Esophagus muscularis mucosa (tissue), 4 donors: ENCODE results near the gene GMPR2. TPM values are rescaled to one million over a fixed set of nuclear protein-coding genes. Genes with fewer than 3 reads are reported as not detected.

ENCODE experiments used
- DNase-seq: peaks from one replicate; pipeline ENCODE4 v3.0.0-alpha.2; 2017; ENCODE audit errors: extremely low spot score
- H3K27ac ChIP-seq, 4 donors: fragments of 200-600 bp; sonication (generic); replicated peaks in 1 of 4; 1 replicate in 3 of 4; 2 replicates in 1 of 4; pipeline ENCODE4 v1.5.1; 2016 to 2019; ENCODE audit warnings: mild to moderate bottlenecking in 1 of 4
- H3K27me3 ChIP-seq, 4 donors: fragments of 200-600 bp; sonication (generic); one replicate each; pipeline versions ENCODE4 v1.5.1 to v1.6.0; 2016 to 2019
- H3K36me3 ChIP-seq, 4 donors: fragments of 200-600 bp; sonication (generic); one replicate each; pipeline ENCODE4 v1.5.1; 2016 to 2019
- H3K4me1 ChIP-seq, 4 donors: fragments of 200-600 bp; sonication (generic); one replicate each; pipeline ENCODE4 v1.5.1; 2016 to 2019
- H3K4me3 ChIP-seq, 4 donors: fragments of 200-600 bp; sonication (generic); 1 replicate in 2 of 4; 2 replicates in 2 of 4; pipeline ENCODE4 v1.5.1; 2016 to 2019; ENCODE audit warnings: mild to moderate bottlenecking in 4 of 4, moderate library complexity in 1 of 4
- H3K9me3 ChIP-seq, 4 donors: fragments of 200-600 bp; sonication (generic); 1 replicate in 3 of 4; 2 replicates in 1 of 4; pipeline ENCODE4 v1.5.1; 2016 to 2019
- CTCF ChIP-seq, 3 experiments: fragments of 200-600 bp in 2 of 3; fragments of 450-650 bp in 1 of 3; sonication (generic) in 2 of 3; IDR thresholded peaks; one replicate each; pipeline ENCODE4 v1.5.1; 2017 to 2019; ENCODE audit warnings: antibody characterized with exemption in 3 of 3, mild to moderate bottlenecking in 2 of 3, moderate library complexity in 1 of 3
- EP300 ChIP-seq: sonication (generic); formaldehyde crosslinking; IDR thresholded peaks from one replicate; pipeline ENCODE4 v1.6.1; 2017; ENCODE audit warnings: antibody characterized with exemption
- POLR2A ChIP-seq: fragments of 450-650 bp; IDR thresholded peaks from one replicate; pipeline ENCODE4 v1.6.1; 2017; ENCODE audit warnings: antibody characterized with exemption, moderate library complexity, mild to moderate bottlenecking, low read depth
- POLR2AphosphoS5 ChIP-seq, 2 donors: sonication (generic); formaldehyde crosslinking; IDR thresholded peaks; one replicate each; pipeline ENCODE4 v1.6.1; 2017; ENCODE audit warnings: antibody characterized with exemption in 2 of 2
- WGBS: methylation state at CpG from one replicate; pipeline ENCODE4 v1.1.5; 2018; 5-methylcytosine and 5-hydroxymethylcytosine counted together
- intact Hi-C: fragments of 100-400 bp; cut with DNase I; formaldehyde crosslinking; loops from one replicate; pipeline ENCODE4 v1.15.1; 2023
- total RNA-seq, 4 donors: library from RNA; depleted of rRNA; stranded (reverse); fragments of >200 nt; gene quantifications; one replicate each; pipeline versions ENCODE4 v1.1.0 to v1.2.1, GENCODE V29; 2016

GMPR2 gene
- total RNA-seq, 4 donors from 2014 or later, result 43.1 to 53.4 (median 50.5) TPM

- H3K4me1 ChIP-seq, result no peaks in the 10 kb centered on the region
- no peaks in the 10 kb centered on the region for H3K27me3 ChIP-seq
- H3K9me3 ChIP-seq, result no peaks in the 10 kb centered on the region
- WGBS, result 96% methylated on average over 8 of the region's 11 CpGs
- no peak for TF ChIP-seq CTCF (IDR thresholded peaks at IDR 0.05)
- no peak for TF ChIP-seq EP300
- TF ChIP-seq POLR2A, result no peak
- no peak for TF ChIP-seq POLR2AphosphoS5 (IDR thresholded peaks at IDR 0.05)
- intact Hi-C loops, result no loop called here
- no peak for DNase-seq
- H3K27ac ChIP-seq, result no peak overlapping the region
- peaks cover 0 to 26% (median 0%) of the 10 kb centered on the region in 4 donors for H3K36me3 ChIP-seq
- H3K4me3 ChIP-seq, result no peak overlapping the region
These were observed 19.8 kb downstream of the GMPR2 start for GRCh38 chr14:24252289-24253124.

GRCh38 chr14:24253936-24254335, 21.2 kb downstream of the GMPR2 start:
- no peak overlapping the region for H3K4me3 ChIP-seq
- DNase-seq, result no peak
- H3K9me3 ChIP-seq, result no peaks in the 10 kb centered on the region
- peaks cover 0 to 26% (median 0%) of the 10 kb centered on the region in 4 donors for H3K36me3 ChIP-seq
- TF ChIP-seq EP300, result no peak
- TF ChIP-seq CTCF (IDR thresholded peaks at IDR 0.05), result no peak
- TF ChIP-seq POLR2A, result no peak
- no peak for TF ChIP-seq POLR2AphosphoS5 (IDR thresholded peaks at IDR 0.05)
- no peak overlapping the region for H3K27ac ChIP-seq
- no peaks in the 10 kb centered on the region for H3K27me3 ChIP-seq
- 81% methylated on average over 7 of the region's 7 CpGs for WGBS
- intact Hi-C loops, result no loop called here
- peaks cover 0 to 3% (median 0%) of the 10 kb centered on the region in 4 donors for H3K4me1 ChIP-seq

GRCh38 chr14:24254630-24255392, 22.1 kb downstream of the GMPR2 start:
- TF ChIP-seq POLR2A (no peak), POLR2AphosphoS5 (IDR thresholded peaks at IDR 0.05) (no peak), CTCF (IDR thresholded peaks at IDR 0.05) (no peak), EP300 (no peak)
- intact Hi-C loops, result no loop called here
- 91% methylated on average over 16 of the region's 19 CpGs for WGBS
- no peaks in the 10 kb centered on the region for H3K9me3 ChIP-seq
- H3K4me3 ChIP-seq, result no peak overlapping the region
- no peaks in the 10 kb centered on the region for H3K27me3 ChIP-seq
- H3K36me3 ChIP-seq, result peaks cover 0 to 26% (median 0%) of the 10 kb centered on the region in 4 donors
- no peak overlapping the region for H3K27ac ChIP-seq
- peaks cover 0 to 9% (median 2%) of the 10 kb centered on the region in 4 donors for H3K4me1 ChIP-seq
- DNase-seq, result no peak

GRCh38 chr14:24255438-24255837, 22.7 kb downstream of the GMPR2 start:
- DNase-seq, result no peak
- no peak overlapping the region for H3K4me3 ChIP-seq

More at GRCh38 chr14:24255438-24255837, 22.7 kb downstream of the GMPR2 start:
- Histone ChIP-seq H3K27ac (no peak overlapping the region), H3K9me3 (no peaks in the 10 kb centered on the region), H3K4me1 (peaks cover 0 to 9% (median 2%) of the 10 kb centered on the region in 4 donors), H3K36me3 (peaks cover 0 to 26% (median 0%) of the 10 kb centered on the region in 4 donors), H3K27me3 (no peaks in the 10 kb centered on the region)
- WGBS, result 89% methylated on average over 8 of the region's 8 CpGs
- TF ChIP-seq EP300 (no peak), POLR2A (no peak), POLR2AphosphoS5 (IDR thresholded peaks at IDR 0.05) (no peak), CTCF (IDR thresholded peaks at IDR 0.05) (no peak)
- intact Hi-C loops, result no loop called here
